ENCODE results near the gene ATP6V0A4. TPM values are rescaled to one million over a fixed set of nuclear protein-coding genes. Genes with fewer than 3 reads are reported as not detected.

The ATP6V0A4 gene
- total RNA-seq, 1 donor from 2014 or later: 0.50 TPM

Other genes with a start within 250 kb of the ATP6V0A4 start
- 1.4 TPM in 2 replicates for gene SVOPL, start 96.8 kb downstream of the ATP6V0A4 start, total RNA-seq
- gene TMEM213, start 202 bp downstream of the ATP6V0A4 start, total RNA-seq: not detected in 2 replicates
- 43.1 and 45.8 TPM in 2 replicates for gene KIAA1549, start 183.2 kb upstream of the ATP6V0A4 start, total RNA-seq
- gene ZC3HAV1L, start 237.8 kb upstream of the ATP6V0A4 start, total RNA-seq: 16.5 and 18.2 TPM in 2 replicates

All from progenitor cell of endocrine pancreas (in vitro differentiated cells).